22Rv1 (cell line): ENCODE data around the gene FDX2.

ENCODE experiments used
- CTCF ChIP-seq: fragments of 450-650 bp; IDR thresholded peaks from 2 replicates; pipeline ENCODE4 v1.5.1; 2017; ENCODE audit warnings: mild to moderate bottlenecking
- ZFX ChIP-seq: fragments of 450-650 bp; IDR thresholded peaks from 2 replicates; pipeline ENCODE4 v1.6.1; 2017; ENCODE audit warnings: antibody characterized with exemption, borderline replicate concordance

GRCh38 chr19:10288662-10289166, 27.1 kb downstream of the FDX2 start:
- TF ChIP-seq CTCF (no peak), ZFX (no peak)
